Tibial nerve (tissue), 4 donors: ENCODE measurements around the gene DCAF8L2. TPM values are rescaled to one million over a fixed set of nuclear protein-coding genes. Genes with fewer than 3 reads are reported as not detected.
"Not testable (repeated sequence)": the region's sequence is repeated elsewhere in the genome, so short reads cannot be mapped to it uniquely, and the experiment has no call there.

ENCODE experiments used
- DNase-seq, 2 donors: peaks; one replicate each; pipeline ENCODE4 v3.0.0-alpha.2; 2019; ENCODE audit warnings: low spot score in 2 of 2
- H3K27ac ChIP-seq, 4 donors: fragments of 200-600 bp; sonication (generic) in 3 of 4; one replicate each; pipeline ENCODE4 v1.5.1; 2017 to 2019; ENCODE audit warnings: mild to moderate bottlenecking in 1 of 4
- H3K27me3 ChIP-seq, 2 donors: fragments of 200-600 bp; sonication (generic) in 1 of 2; one replicate each; pipeline versions ENCODE4 v1.5.1 to v1.6.0; 2017 to 2019
- H3K36me3 ChIP-seq, 3 donors: fragments of 200-600 bp; sonication (generic); one replicate each; pipeline ENCODE4 v1.5.1; 2018 to 2019
- H3K4me1 ChIP-seq, 4 donors: fragments of 200-600 bp; sonication (generic) in 3 of 4; one replicate each; pipeline ENCODE4 v1.5.1; 2017 to 2019
- H3K4me3 ChIP-seq, 4 donors: fragments of 200-600 bp; sonication (generic) in 3 of 4; one replicate each; pipeline ENCODE4 v1.5.1; 2017 to 2019; ENCODE audit warnings: mild to moderate bottlenecking in 1 of 4, moderate library complexity in 1 of 4
- H3K9me3 ChIP-seq, 4 donors: fragments of 200-600 bp; sonication (generic) in 3 of 4; one replicate each; pipeline ENCODE4 v1.5.1; 2017 to 2019
- CTCF ChIP-seq, 5 experiments: fragments of 200-600 bp in 3 of 5; fragments of 450-650 bp in 2 of 5; sonication (generic) in 3 of 5; IDR thresholded peaks; one replicate each; pipeline ENCODE4 v1.5.1; 2016 to 2019; ENCODE audit warnings: antibody characterized with exemption in 5 of 5, mild to moderate bottlenecking in 3 of 5, moderate library complexity in 2 of 5
- EP300 ChIP-seq, 2 donors: sonication (generic); formaldehyde crosslinking; IDR thresholded peaks; one replicate each; pipeline ENCODE4 v1.6.1; 2017; ENCODE audit warnings: antibody characterized with exemption in 2 of 2, mild to moderate bottlenecking in 1 of 2
- POLR2A ChIP-seq, 2 donors: fragments of 450-650 bp; IDR thresholded peaks; one replicate each; pipeline ENCODE4 v1.6.1; 2017; ENCODE audit warnings: antibody characterized with exemption in 2 of 2, mild to moderate bottlenecking in 2 of 2, moderate library complexity in 2 of 2
- WGBS, 2 donors: methylation state at CpG; one replicate each; pipeline ENCODE4 v1.1.5; 2018; 5-methylcytosine and 5-hydroxymethylcytosine counted together
- total RNA-seq, 4 donors: library from RNA; depleted of rRNA; stranded (reverse); fragments of >200 nt; gene quantifications; one replicate each; pipeline ENCODE4 v1.1.0, GENCODE V29; 2016

The DCAF8L2 gene
- total RNA-seq: not detected

- WGBS, 2 donors: 73 to 76% methylated on average over 7 of the region's 7 CpGs
- Histone ChIP-seq H3K9me3 (no peaks in the 10 kb centered on the region), H3K36me3 (no peaks in the 10 kb centered on the region), H3K4me1 (no peaks in the 10 kb centered on the region), H3K4me3 (no peak within 1 kb of the TSS), H3K27ac (no peak within 1 kb of the TSS), H3K27me3 (no peaks in the 10 kb centered on the region)
- TF ChIP-seq POLR2A (IDR thresholded peaks at IDR 0.05) (no peak), EP300 (IDR thresholded peaks at IDR 0.05) (no peak), CTCF (IDR thresholded peaks at IDR 0.05) (no peak)
- DNase-seq: no peak
Observed at GRCh38 chrX:27590044-27590443, at the start of gene DCAF8L2. DCAF8L2 (plus strand) TSS chrX:27590344; CDS start chrX:27746896, 156,552 bp downstream.

GRCh38 chrX:27541161-27541560, 49.0 kb upstream of the DCAF8L2 start:
- H3K9me3 ChIP-seq, H3K27me3 ChIP-seq, DNase-seq, H3K4me1 ChIP-seq, H3K36me3 ChIP-seq, H3K27ac ChIP-seq, H3K4me3 ChIP-seq: not testable (repeated sequence)
- WGBS, 2 donors: 83 to 91% methylated on average over 6 of the region's 6 CpGs

GRCh38 chrX:27548624-27549023, 41.5 kb upstream of the DCAF8L2 start:
- Histone ChIP-seq H3K4me3 (no peak overlapping the region), H3K4me1 (no peaks in the 10 kb centered on the region), H3K27me3 (no peaks in the 10 kb centered on the region), H3K36me3 (no peaks in the 10 kb centered on the region), H3K9me3 (no peaks in the 10 kb centered on the region), H3K27ac (no peak overlapping the region)
- WGBS, 2 donors: 75 to 90% methylated on average over 4 of the region's 4 CpGs
- no peak for DNase-seq
- no peak for TF ChIP-seq POLR2A (IDR thresholded peaks at IDR 0.05)
- TF ChIP-seq EP300 (IDR thresholded peaks at IDR 0.05): no peak
- TF ChIP-seq CTCF (IDR thresholded peaks at IDR 0.05): no peak

- Histone ChIP-seq H3K9me3 (no peaks in the 10 kb centered on the region), H3K4me1 (no peaks in the 10 kb centered on the region), H3K27me3 (no peaks in the 10 kb centered on the region), H3K4me3 (no peak overlapping the region), H3K36me3 (no peaks in the 10 kb centered on the region), H3K27ac (no peak overlapping the region)
- TF ChIP-seq EP300 (IDR thresholded peaks at IDR 0.05): no peak
- TF ChIP-seq POLR2A (IDR thresholded peaks at IDR 0.05): no peak
- 0 to 27% methylated on average over 1 of the region's 1 CpG for WGBS, 2 donors
- DNase-seq: no peak
Observed at GRCh38 chrX:27549688-27550087, 40.5 kb upstream of the DCAF8L2 start.

- no peaks in the 10 kb centered on the region for H3K27me3 ChIP-seq
- H3K9me3 ChIP-seq: no peaks in the 10 kb centered on the region
- TF ChIP-seq EP300 (IDR thresholded peaks at IDR 0.05) (no peak), POLR2A (IDR thresholded peaks at IDR 0.05) (no peak), CTCF (IDR thresholded peaks at IDR 0.05) (peak in 2 of 5 experiments; percentile 25 to 36)
- no peak for DNase-seq
- no peaks in the 10 kb centered on the region for H3K4me1 ChIP-seq
- WGBS, 2 donors: 41 to 56% methylated on average over 3 of the region's 3 CpGs
- no peaks in the 10 kb centered on the region for H3K36me3 ChIP-seq
- H3K4me3 ChIP-seq: no peak overlapping the region
- no peak overlapping the region for H3K27ac ChIP-seq
Observed at GRCh38 chrX:27555514-27555913, 34.6 kb upstream of the DCAF8L2 start.

GRCh38 chrX:27565992-27566391, 24.2 kb upstream of the DCAF8L2 start:
- Histone ChIP-seq H3K4me3 (no peak overlapping the region), H3K27ac (no peak overlapping the region), H3K9me3 (no peaks in the 10 kb centered on the region), H3K4me1 (no peaks in the 10 kb centered on the region), H3K27me3 (no peaks in the 10 kb centered on the region), H3K36me3 (no peaks in the 10 kb centered on the region)
- 8 to 43% methylated on average over 5 of the region's 5 CpGs for WGBS, 2 donors
- TF ChIP-seq EP300 (IDR thresholded peaks at IDR 0.05) (no peak), CTCF (IDR thresholded peaks at IDR 0.05) (no peak), POLR2A (IDR thresholded peaks at IDR 0.05) (no peak)
- no peak for DNase-seq
